LNCAP (cell line): Measurements from ENCODE around the gene LIF.

ENCODE experiments used
- CTCF ChIP-seq: fragments of 450-650 bp; IDR thresholded peaks from 2 replicates; pipeline ENCODE4 v1.5.1; 2017; ENCODE audit warnings: mild to moderate bottlenecking

Gene LIF

GRCh38 chr22:30224161-30224857, 22.2 kb downstream of the LIF start:
- TF ChIP-seq CTCF: no peak

GRCh38 chr22:30223303-30223702, 23.3 kb downstream of the LIF start:
- TF ChIP-seq CTCF: no peak

GRCh38 chr22:30222321-30222720, 24.2 kb downstream of the LIF start:
- no peak for TF ChIP-seq CTCF

- TF ChIP-seq CTCF: no peak
Measured at GRCh38 chr22:30221121-30221992, 25.2 kb downstream of the LIF start.

- no peak for TF ChIP-seq CTCF
Measured at GRCh38 chr22:30220338-30221012, 26.1 kb downstream of the LIF start.

- TF ChIP-seq CTCF: no peak
Measured at GRCh38 chr22:30219668-30220278, 26.8 kb downstream of the LIF start.

GRCh38 chr22:30219049-30219654, 27.4 kb downstream of the LIF start:
- TF ChIP-seq CTCF: no peak
